Stimulated activated CD8-positive, alpha-beta memory T cell treated with anti-CD3 and anti-CD28 coated beads, Interleukin-12 subunit alpha, Interleukin-12 subunit beta, amount 100 ng/mL, for 24 hours (primary cell): ENCODE results near the gene RAB39B.
"Not testable (repeated sequence)": the region's sequence is repeated elsewhere in the genome, so short reads cannot be mapped to it uniquely, and the experiment has no call there.

Experiments
- DNase-seq: peaks from one replicate; pipeline ENCODE4 v3.0.0-alpha.2; 2020; ENCODE audit errors: extremely low read depth

The RAB39B gene, protein sequence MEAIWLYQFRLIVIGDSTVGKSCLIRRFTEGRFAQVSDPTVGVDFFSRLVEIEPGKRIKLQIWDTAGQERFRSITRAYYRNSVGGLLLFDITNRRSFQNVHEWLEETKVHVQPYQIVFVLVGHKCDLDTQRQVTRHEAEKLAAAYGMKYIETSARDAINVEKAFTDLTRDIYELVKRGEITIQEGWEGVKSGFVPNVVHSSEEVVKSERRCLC

DNA sequence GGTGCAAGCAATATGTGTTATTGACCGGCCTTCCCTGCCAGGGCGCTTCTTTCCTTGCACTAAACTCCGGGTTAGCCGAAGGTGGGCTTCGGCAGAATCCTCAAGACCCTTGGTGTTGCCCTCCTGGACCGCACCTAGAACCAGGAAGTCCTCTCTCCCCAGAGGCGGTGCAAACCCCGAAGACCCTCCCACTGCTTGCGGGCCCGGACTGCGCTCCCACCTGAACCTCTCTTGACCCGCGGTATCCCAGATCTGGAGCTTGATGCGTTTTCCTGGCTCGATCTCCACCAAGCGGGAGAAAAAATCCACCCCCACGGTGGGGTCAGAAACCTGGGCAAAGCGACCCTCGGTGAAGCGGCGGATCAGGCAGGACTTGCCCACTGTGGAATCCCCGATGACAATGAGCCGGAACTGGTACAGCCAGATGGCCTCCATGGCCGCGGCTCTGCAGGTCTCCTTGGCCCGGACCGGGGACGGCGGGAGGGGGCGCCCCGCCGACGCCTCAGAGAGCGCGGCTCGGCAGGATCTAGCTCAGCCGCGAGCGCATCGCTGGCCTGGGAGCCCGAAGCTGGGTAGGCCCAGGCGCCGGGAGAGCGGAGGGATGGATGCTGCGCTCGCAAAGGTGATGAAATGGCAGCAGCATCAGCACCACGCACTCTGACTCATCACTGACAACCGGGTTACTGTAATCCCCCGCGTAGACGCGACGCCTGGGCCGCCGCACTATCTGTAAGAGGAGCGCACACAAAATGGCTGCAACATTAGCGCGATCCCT lies at the start of gene RAB39B:
RAB39B (minus strand) TSS at position 638 of the 775 bp plus-strand sequence; CDS start at position 435, 203 bp downstream.
- DNase-seq, result peak; percentile 38

DNA sequence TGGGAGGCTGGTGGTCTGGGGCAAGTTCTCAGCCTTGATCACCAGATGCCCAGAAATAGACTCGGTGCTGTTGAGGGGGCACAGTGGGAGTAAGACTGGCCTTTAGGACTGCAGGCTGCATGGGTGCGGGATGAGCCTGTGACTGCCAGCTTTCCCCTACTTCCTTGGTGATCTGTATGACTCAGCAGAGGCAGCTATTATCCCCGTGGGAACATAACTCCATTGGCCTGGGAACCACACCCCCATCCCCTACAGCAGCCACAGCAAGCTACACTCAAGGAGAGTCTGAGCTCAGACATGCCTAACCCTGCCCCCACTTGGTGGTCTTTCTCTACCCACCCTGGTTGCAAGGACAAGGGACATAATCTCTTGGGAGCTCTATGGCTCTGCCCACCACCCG lies 49.5 kb upstream of the RAB39B start:
- DNase-seq, result no peak

DNA sequence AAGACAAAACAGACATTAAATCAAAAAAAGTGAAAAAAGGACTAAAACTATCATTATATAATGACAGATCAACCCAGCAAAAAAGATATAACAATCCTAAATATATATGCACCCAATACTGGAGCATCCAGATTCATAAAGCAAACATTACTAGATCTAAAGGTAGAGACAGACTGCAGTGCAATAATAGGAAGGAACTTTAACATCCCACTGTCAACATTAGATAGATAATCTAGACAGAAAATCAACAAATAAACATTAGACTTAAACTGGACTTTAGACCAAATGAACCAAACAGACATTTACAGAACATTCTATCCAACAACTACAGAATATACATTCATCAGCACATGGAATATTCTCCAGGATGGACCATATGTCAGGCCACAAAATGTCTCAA lies 29.5 kb upstream of the RAB39B start:
- no peak for DNase-seq

DNA sequence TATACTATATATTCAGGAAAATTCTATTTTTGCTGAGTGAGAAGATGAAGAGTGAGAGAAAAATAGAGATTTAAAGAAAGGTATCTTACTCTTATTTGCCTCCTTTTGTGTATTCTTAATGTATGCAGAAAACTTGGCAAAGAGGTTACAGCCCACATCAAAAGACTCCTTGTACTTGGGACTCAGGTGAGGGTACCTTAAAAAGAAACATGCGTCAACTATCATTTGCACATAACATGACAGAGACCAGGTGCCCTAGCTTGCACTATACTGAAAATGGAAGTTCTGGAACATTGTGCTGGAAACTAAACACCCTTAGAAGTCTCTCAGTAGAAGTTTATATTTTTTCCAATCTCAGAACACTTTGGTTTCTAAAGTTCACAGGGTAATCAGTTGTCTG lies 15.6 kb upstream of the RAB39B start:
- no peak for DNase-seq

DNA sequence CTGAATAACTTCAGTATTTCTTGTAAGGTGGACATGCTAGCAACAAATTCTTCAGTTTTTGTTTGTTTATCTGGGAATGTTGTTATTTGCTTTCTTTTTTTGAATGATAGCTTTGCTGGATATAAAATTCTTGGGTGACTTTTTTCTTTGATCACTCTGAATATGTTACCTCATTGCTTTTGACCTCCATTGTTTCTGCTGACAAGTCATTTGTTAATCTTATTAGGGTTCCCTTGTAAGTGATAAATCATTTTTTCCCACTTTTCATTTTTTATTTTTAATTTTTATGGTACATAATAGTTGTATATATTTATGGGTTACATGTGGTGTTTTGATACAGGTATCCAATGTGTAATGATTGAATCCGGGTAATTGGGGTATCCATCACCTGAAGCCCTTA lies 6.7 kb upstream of the RAB39B start:
- no peak for DNase-seq

DNA sequence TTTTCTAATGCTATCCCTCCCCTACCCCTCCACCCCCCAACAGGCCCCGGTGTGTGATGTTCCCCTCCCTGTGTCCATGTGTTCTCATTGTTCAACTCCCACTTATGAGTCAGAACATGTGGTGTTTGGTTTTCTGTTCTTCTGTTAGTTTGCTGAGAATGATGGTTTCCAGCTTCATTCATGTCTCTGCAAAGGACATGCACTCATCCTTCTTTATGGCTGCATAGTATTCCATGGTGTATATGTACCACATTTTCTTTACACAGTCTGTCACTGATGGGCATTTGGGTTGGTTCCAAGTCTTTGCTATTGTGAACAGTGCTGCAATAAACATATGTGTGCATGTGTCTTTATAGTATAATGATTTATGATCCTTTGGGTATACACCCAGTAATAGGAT lies 3.7 kb upstream of the RAB39B start:
- DNase-seq, result not testable (repeated sequence)

DNA sequence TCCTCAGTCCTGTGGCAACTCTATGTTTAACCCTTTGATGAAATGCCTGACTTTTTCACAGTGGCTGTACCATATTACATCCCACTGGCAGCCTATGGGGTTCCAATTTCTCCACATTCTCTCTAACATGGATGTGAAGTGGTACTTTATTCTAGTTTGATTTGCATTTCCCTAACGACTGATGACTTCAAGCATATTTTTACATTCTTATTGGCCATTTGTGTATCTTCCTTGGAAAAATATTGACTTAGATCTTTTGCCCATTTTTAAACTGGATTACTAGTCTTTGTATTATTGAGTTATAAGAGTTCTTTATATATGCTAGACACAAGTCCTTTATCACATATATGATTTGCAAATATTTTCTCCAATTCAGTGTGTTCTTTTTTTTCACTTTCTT lies 2.1 kb upstream of the RAB39B start:
- DNase-seq, result no peak

DNA sequence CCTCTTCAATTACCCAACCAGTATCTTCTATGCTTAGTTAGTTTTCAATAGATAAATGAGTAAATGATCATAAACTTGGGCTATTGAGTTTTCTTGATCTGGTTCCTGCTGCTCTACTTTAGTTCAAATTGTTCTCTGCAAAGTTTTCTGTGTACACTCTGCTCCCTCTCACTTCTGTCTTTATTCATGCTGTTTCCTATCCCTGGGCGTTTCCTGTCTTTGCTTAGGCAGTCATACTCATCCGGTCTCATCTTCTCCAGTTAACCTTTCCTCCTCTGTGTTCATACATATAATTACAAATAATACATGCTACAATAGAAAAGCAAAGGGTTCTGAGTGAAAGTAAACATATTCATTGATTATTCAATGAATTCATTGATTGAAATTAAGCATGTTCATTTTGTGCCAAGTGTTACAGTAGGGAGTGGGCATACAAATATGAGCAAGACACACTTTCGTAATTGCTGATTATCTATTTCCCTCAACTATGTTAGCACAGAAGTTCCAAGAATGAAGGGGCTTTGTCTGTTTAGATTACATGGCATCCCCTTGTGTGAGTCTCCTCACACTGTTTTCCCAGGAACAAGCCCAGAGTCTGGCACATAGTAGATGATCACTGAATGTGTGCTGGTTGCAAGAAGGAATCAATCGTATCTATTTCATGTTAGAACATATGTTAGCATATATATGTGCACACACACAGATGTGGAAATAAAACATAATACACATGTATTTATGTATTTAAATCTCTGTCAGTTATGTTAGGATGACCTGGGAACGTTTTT lies 1.1 kb downstream of the RAB39B start:
- no peak for DNase-seq

DNA sequence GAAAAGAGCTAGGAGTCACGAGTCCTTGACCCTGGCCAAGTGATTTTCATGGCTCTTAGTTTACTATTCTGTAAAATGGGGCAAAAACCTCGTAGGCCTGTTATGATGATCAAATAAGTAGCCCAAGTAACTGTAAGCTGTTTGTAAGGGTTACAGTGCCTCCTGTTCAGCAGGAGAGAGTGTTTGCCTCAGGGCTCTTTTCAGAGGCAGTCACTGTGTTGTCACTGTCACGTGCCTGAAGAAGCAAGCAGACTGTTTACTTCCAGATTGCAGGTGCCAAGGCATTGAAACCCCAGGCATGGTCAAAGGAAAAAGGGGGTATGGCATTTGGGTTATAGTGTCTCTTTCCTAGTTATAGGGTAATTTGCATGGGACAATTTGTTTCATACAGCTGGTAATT lies 4.5 kb downstream of the RAB39B start:
- DNase-seq, result no peak

DNA sequence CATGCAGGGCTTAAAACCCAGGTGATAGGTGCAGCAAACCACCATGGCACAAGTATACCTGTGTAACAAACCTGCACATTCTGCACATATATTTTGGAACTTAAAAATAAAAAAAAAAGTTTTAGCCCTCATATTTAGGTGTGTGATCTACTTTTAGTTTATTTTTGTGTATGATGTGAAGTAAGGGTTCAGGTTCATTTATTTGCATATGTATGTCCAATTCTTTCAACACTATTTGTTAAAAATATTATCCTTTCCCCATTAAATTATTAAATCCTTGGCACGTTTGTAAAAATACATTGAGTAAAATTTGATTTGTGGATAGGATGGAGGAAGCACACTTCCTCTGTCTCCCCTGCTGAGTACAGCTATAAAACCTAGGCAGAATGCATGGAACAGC lies 12.9 kb downstream of the RAB39B start:
- no peak for DNase-seq

DNA sequence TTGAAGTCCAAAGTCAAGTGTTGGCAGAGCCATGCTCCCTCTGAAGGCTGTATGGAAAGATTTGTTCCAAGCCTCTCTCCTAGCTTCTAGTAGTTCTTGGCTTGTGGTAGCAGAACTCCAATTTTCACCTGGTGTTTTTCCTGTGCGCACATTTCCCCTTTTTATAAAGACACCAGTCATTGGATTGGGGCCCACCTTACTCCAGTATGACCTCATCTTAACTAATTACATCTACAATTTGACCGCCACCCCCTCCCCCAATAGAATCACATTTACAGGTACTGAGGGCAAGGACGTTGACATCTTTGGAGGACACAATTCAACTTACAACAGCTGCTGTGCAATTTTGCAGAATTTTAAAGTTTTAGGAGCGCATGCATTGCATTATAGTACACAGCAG lies 16.8 kb downstream of the RAB39B start:
- no peak for DNase-seq

DNA sequence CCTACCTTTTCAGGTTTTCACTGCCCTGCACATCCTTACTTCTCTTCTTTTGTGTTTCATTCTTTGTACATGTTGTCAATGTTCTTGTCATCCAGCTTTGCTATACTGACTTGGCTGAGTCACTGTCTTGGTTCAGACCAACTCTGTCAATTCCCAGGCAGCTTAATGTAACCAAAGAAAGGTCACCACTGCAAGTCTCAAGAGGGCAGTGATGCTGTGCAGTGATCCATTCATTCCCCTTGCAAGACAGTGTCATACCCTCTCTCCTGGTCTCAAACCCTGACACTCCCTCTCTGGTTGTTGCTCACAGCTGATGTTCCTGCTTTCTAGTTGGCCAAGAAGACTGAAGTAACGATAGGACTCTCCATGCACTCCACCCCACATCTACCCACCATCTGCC lies 17.5 kb downstream of the RAB39B start:
- no peak for DNase-seq

DNA sequence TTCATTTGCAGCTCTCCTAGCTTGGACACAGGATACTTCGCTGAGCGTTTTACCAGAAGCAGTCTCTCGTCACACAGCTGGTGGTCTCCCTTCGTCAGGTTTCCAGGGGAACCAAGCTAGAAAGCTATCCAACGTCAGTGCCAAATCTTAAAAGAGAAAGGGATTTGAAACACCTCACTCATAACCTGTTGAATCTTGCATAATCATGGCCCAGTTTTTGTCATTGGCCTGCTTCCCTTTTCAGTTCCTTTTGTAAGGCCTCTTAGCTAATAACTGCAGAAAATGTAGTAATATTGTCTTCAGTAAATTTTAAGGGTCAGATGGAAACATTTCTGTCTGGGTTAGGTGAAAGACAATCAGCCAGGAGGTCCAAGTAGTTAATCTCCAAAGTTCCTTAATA lies 22.0 kb downstream of the RAB39B start:
- DNase-seq, result no peak

DNA sequence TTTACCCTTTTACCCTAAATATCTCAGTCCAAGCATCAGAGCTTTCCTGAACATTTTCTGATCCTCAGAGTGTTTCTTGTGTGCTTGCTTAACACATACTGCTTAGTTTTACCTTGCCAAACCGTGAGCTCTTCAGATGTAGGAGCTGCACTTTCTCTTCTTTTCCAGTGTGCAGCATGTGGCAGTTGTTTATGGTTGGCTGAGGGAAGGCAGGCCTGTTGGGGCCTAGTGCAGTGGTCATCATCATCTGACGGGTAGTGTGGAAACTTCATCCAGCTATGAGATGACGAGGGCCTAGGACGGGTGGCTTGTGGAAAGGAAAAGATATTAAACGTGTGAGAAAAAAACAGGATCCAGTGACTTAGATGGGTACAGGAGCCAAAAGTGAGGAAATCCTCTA lies 26.6 kb downstream of the RAB39B start:
- DNase-seq, result no peak

DNA sequence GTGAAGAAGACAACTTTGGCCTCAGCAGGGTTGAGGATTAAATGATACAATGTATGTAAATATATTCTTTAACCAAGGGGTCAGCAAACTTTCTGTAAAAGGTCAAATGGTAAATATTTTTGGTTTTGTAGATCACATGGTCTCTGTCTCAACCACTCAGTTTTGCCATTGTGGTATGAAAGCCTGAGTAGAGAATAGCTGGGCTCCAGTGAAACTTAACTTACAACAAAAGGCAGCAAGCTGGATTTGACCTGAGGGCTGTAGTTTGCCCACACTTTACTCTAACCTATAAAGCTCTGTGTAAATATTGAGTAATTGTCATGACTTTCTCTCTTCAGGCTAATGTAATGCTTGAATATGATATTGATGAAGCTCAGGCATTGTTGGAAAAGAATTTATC lies 28.4 kb downstream of the RAB39B start:
- DNase-seq, result no peak

DNA sequence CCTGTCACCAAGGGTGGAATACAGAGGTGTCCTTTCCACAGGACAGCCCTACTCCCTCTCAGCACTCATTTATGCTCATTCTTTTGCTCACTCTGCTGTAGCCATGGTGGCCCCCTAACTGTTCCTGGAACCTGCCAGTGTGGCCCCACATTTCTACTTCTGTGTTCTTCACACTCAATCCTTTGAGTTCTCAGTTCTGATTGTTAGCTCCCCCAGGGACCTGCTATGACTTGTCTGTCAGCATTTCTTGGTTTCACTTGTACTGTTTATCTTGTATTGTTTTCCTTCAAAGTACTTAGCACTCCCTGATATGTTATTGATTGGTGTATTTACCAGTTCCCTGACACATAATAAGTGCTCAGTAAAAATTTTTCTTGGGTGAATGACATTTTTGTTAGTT lies 33.1 kb downstream of the RAB39B start:
- no peak for DNase-seq

DNA sequence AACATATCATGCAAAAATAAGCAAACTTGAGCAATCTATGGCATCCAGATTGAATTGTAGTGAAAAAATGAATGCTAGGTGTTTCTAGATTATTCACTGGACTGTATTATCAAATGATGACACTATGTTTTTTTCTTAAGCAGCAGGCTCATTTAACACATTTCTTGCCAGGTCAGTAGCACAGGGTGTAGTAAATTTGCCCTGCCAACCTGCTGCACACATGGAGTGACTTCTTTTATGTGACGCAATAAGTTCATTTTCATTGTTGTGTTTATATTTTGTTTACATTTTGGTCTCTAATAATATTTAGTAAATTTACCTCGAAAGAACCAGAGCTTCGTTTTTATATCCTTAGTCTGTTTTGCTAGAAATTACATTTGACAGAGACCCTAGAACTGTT lies 38.5 kb downstream of the RAB39B start:
- DNase-seq, result no peak

DNA sequence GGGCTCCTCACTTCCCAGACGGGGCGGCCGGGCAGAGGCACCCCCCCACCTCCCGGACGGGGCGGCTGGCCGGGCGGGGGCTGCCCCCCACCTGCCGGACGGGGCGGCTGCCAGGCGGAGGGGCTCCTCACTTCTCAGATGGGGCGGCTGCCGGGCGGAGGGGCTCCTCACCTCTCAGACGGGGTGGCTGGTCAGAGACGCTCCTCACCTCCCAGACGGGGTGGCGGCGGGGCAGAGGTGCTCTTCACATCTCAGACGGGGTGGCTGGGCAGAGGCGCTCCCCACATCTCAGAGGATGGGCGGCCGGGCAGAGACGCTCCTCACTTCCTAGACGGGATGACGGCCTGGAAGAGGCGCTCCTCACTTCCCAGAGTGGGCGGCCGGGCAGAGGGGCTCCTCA lies 40.5 kb downstream of the RAB39B start:
- DNase-seq, result not testable (repeated sequence)

DNA sequence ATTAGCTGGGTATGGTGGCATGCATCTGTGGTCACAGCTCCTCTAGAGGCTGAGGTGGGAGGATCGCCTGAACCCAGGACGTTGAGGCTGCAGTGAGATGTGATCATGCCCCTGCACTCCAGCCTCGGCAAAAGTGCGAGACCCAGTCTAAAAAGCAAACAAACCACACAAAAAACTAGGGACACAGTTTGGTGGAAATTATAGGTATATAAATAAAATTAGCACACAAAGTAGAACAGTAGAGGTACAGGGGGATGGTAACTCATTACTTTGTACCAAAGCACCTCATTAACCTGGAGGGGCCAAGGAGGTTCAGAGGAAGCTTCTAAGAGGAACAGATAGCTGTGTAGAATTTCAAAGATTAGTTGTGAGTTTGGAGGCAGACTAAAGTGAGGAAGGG lies 42.9 kb downstream of the RAB39B start:
- no peak for DNase-seq

DNA sequence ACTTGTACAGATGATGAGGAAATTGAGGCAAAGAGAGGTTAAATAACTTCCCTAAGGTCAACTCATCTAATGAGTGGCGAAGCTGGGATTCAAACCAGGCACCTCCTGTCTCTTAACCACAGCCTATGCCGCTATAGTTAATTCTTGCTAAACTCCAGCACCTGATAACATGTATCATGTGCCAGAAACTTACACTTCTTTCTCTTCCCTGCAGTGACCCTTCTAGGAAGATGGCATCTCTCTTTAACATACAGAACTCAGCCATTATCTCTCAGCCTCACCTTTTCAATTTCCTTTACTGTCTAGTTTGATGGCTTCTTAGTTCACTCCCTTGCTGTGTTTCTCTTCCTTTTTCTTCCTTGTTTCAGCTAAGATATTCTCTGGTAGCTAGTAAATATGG lies 45.5 kb downstream of the RAB39B start:
- no peak for DNase-seq

DNA sequence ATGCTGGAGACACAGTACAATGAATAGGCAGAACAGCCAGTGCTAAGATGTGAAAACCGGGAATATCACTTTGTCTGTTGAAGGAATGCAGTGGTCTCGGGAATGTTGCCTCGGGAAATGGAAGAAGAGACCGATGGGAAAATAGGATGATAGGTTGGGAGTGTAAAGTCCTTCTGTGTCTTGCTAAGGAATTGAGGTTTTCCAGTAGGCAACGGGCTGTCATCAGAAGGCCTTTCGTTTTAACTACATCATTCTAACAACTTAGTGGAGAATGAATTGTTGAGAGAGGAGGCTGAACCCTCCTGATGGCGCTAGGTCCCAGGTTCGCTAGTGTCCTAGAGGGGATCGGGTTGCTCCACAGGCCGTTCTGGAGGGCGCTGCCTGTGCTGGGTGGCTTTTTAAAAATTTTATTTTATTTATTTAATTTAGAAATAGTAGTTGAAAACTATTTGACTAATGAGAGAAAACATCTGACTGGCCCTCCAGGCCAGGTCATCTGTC lies 47.3 kb downstream of the RAB39B start:
- no peak for DNase-seq

DNA sequence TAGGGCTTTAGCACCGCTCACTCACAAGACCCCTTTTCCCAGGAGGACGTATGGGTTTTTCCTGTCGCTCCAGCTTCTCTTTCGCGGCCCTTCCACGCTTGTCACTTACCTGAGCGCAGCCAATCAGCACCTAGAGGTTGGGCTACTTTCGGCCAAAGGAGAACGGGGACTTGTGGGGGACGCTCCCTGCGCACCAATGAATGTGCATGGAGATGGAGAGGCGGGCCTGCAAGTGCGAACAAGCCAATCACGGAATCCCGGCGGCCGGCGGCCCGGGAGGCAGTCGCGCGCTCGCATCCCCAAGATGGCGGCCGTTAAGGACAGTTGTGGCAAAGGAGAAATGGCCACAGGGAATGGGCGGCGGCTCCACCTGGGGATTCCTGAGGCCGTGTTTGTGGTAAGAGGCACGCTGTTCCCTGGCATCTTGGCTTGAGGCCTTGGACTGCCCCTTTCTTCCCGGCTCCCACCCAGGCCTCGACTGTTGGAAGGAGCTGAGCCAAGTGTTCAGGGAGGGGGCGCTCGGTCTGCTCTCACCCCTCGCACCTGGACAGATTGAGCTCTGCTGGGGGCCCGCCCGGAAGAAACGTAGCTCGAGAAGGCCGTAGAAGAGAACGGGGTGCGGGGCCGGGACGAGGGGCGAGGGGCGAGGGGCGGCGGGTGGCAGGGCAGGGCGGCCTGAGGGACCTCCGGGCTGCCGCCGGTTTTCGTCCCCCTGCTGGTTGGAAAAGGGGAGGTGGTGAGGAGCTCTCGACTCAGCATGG lies 47.9 kb downstream of the RAB39B start, which contains the start of gene VBP1:
VBP1 (plus strand) TSS at position 282 of the 761 bp plus-strand sequence; CDS start at position 305, 23 bp downstream.
- DNase-seq, result peak; percentile 64
